Adrenal gland (tissue), 19 donors: ENCODE data around the gene PADI6. TPM values are rescaled to one million over a fixed set of nuclear protein-coding genes. Genes with fewer than 3 reads are reported as not detected.

Experiments used
- DNase-seq, 7 donors: peaks; one replicate each; pipeline ENCODE4 v3.0.0-alpha.2; 2019 to 2020
- H3K27ac ChIP-seq, 5 donors: fragments of 200-600 bp; sonication (generic) in 4 of 5; 1 replicate in 3 of 5; 2 replicates in 2 of 5; pipeline versions ENCODE4 v1.5.1 to v1.8.0; 2016 to 2020; ENCODE audit warnings: mild to moderate bottlenecking in 1 of 5
- H3K27me3 ChIP-seq: fragments of 200-600 bp; 2 replicates; pipeline ENCODE4 v1.8.0; 2021
- H3K36me3 ChIP-seq, 2 donors: fragments of 200-600 bp; replicated peaks in 1 of 2; 1 replicate in 1 of 2; 2 replicates in 1 of 2; pipeline versions ENCODE4 v1.5.1 to v1.8.0; 2018 to 2022
- H3K4me1 ChIP-seq, 2 donors: fragments of 200-600 bp; replicated peaks in 1 of 2; 1 replicate in 1 of 2; 2 replicates in 1 of 2; pipeline versions ENCODE4 v1.5.1 to v1.8.0; 2018 to 2021
- H3K4me3 ChIP-seq, 4 donors: fragments of 200-600 bp; sonication (generic) in 3 of 4; one replicate each; pipeline ENCODE4 v1.5.1; 2016 to 2018
- H3K9me3 ChIP-seq, 3 donors: fragments of 200-600 bp; sonication (generic) in 1 of 3; replicated peaks in 1 of 3; 1 replicate in 2 of 3; 2 replicates in 1 of 3; pipeline versions ENCODE4 v1.5.1 to v1.8.0; 2016 to 2021
- POLR2A ChIP-seq, 2 donors: fragments of 450-650 bp; IDR thresholded peaks; one replicate each; pipeline ENCODE4 v1.6.1; 2017; ENCODE audit warnings: antibody characterized with exemption in 2 of 2, mild to moderate bottlenecking in 2 of 2, moderate library complexity in 1 of 2
- WGBS, 4 donors: extraction: QIAGEN DNeasy Blood & Tissue Kit in 2 of 4; methylation state at CpG; one replicate each; pipeline versions ENCODE4 v1.1.5 to v1.1.7; 2013 to 2017; 5-methylcytosine and 5-hydroxymethylcytosine counted together
- intact Hi-C, 2 donors: fragments of 100-400 bp; cut with DNase I; formaldehyde crosslinking; loops; one replicate each; pipeline versions ENCODE4 v1.14.1 to v1.15.0; 2022 to 2023
- long read RNA-seq, 10 donors: library from polyadenylated mRNA in 3 of 10; unstranded in 2 of 10; stranded (forward) in 1 of 10; transcript quantifications; one replicate each; pipeline ENCODE4 v2.0.0 and lab custom pipeline, GENCODE V29; 2021 to 2026
- polyA plus RNA-seq, 3 donors: library from polyadenylated mRNA; stranded (reverse); fragments of 200-250 nt in 2 of 3; fragments of 350-450 nt in 1 of 3; fragmentation: Illumina TruSeq in 1 of 3; extraction: RNeasy Lipid Tissue Mini Kit (QIAGEN cat#74804) in 1 of 3; gene quantifications; one replicate each; pipeline ENCODE4 v1.2.3, GENCODE V29; 2013 to 2014
- total RNA-seq, 9 donors: library from RNA; depleted of rRNA in 4 of 9; stranded (reverse); fragments of >200 nt in 4 of 9; fragments of 120-200 nt in 1 of 9; fragmentation: NEBNext Ultra II Directional in 1 of 9; extraction: Animal tissue kit (Norgen Biotek cat#: 25700) in 1 of 9; gene quantifications; one replicate each; pipeline versions ENCODE4 v1.1.0 to v1.2.4, GENCODE V29; 2013 to 2023
- TF ChIP-seq, protein P1 (sequence below), 6 experiments: fragments of 450-650 bp in 4 of 6; fragments of 200-600 bp in 2 of 6; sonication (generic) in 1 of 6; IDR thresholded peaks; 1 replicate in 5 of 6; 2 replicates in 1 of 6; pipeline versions ENCODE4 v1.5.1 to v1.8.0; 2016 to 2021; ENCODE audit warnings: antibody characterized with exemption in 6 of 6, mild to moderate bottlenecking in 2 of 6, moderate library complexity in 1 of 6
- donor health status: healthy with polysubstance abuse.
- donor health status: Bipolar disorder and iron deficiency.
- donor health status: DM: yes; HTN: yes; CAD: no.
- donor health status: DM: no; HTN: no; CAD: no.
- donor health status: DM: no; HTN: no; CAD: no.
- donor health status: DM: yes; HTN: yes; CAD: no.

PADI6 gene
- total RNA-seq (not detected), polyA plus RNA-seq (not detected)
- long read RNA-seq, donor 1, result 0 reads
- long read RNA-seq, donor 2, result 0 reads
- long read RNA-seq, donor 3, result 0 reads
- long read RNA-seq, donor 4, result 0 reads
- long read RNA-seq, donor 5, result 0 reads
- long read RNA-seq, donor 6, result 0 reads
- long read RNA-seq, donor 7, result 0 reads
- long read RNA-seq, donor 8, partial matches to known transcripts, result 0 of 1 reads
- long read RNA-seq, donor 8, other reads (novel, unspliced or antisense), result 0 of 1 reads
- long read RNA-seq, donor 9, result 0 reads
- long read RNA-seq, donor 10, result 0 reads

DNA sequence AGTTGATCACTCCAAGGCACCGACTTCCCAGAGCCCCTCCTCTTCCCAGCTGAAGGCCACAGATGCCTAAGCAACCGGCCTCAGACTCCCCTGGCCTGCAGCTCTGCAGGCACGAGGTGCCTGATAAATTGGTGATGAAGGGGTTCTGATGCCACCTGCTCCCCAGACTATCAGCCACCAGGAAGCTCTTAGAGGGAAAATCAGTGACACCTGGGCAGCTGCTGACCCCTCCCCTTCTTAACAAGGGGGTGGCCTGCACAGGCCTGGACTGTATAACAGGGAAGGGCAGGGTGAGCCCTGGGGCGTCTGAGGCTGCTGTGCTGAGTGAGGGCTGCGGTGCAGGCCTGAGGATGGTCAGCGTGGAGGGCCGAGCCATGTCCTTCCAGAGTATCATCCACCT is at the start of gene PADI6:
TSS of gene PADI6 (plus strand) at position 301 of the 400 bp plus-strand sequence. CDS start at position 351, 50 bp downstream.
- 38 to 79% (median 54%) methylated on average over 1 to 7 of the region's 7 CpGs for WGBS, 4 donors
- H3K4me3 ChIP-seq, result no peak within 1 kb of the TSS
- no peaks in the 10 kb centered on the region for H3K27me3 ChIP-seq
- intact Hi-C loops, result no loop called here
- no peaks in the 10 kb centered on the region for H3K9me3 ChIP-seq
- no peaks in the 10 kb centered on the region for H3K36me3 ChIP-seq
- no peaks in the 10 kb centered on the region for H3K4me1 ChIP-seq
- TF ChIP-seq, protein P1, sequence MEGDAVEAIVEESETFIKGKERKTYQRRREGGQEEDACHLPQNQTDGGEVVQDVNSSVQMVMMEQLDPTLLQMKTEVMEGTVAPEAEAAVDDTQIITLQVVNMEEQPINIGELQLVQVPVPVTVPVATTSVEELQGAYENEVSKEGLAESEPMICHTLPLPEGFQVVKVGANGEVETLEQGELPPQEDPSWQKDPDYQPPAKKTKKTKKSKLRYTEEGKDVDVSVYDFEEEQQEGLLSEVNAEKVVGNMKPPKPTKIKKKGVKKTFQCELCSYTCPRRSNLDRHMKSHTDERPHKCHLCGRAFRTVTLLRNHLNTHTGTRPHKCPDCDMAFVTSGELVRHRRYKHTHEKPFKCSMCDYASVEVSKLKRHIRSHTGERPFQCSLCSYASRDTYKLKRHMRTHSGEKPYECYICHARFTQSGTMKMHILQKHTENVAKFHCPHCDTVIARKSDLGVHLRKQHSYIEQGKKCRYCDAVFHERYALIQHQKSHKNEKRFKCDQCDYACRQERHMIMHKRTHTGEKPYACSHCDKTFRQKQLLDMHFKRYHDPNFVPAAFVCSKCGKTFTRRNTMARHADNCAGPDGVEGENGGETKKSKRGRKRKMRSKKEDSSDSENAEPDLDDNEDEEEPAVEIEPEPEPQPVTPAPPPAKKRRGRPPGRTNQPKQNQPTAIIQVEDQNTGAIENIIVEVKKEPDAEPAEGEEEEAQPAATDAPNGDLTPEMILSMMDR (IDR thresholded peaks at IDR 0.05), result no peak
- no peak for TF ChIP-seq POLR2A (IDR thresholded peaks at IDR 0.05)
- H3K27ac ChIP-seq, result no peak within 1 kb of the TSS
- no peak for DNase-seq

DNA sequence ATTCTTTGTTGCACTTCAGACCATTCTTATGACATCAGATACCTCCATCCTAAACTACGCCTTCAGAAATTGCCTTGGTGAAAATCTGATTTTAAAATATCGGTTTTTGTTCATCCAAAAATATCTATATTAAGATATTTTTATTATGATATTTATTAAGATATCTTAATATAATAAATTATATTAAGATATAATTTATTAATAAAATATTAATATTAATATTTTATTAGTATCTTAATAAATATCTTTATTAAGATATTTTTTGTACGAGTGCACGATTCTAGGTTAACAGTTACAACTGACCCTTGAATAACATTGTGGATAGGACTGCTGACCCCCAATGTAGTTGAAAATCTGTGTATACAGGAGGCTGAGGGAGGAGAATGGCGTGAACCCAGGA is 43.1 kb upstream of the PADI6 start:
- H3K36me3 ChIP-seq, result no peaks in the 10 kb centered on the region
- H3K4me1 ChIP-seq, result no peaks in the 10 kb centered on the region
- no peak overlapping the region for H3K4me3 ChIP-seq
- no peak for DNase-seq
- no peak for TF ChIP-seq POLR2A (IDR thresholded peaks at IDR 0.05)
- TF ChIP-seq, protein P1 (IDR thresholded peaks at IDR 0.05), result no peak
- H3K9me3 ChIP-seq, result no peaks in the 10 kb centered on the region
- no peak overlapping the region for H3K27ac ChIP-seq
- H3K27me3 ChIP-seq, result peaks cover 10% of the 10 kb centered on the region
- intact Hi-C loops, result no loop called here
- 69 to 81% (median 71%) methylated on average over 5 of the region's 5 CpGs for WGBS, 4 donors

DNA sequence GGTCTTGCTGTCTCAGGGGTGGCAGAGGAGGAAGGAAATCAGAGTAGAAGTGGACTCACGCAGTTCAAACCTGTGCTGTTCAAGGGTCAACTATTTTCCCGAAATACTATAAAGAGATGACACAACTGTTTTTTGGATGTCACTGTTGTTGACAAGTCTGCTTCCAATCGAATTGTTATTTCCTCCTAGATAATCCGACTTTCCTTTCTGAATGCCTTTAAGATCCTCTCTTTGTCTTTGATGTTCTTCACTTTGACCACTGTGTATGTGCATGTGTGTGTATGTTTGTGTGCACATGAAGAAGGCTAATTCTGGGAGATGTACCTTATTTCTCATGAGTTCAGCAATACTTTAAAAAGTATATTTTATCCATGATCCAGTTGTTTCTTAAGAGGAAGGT is 42.4 kb upstream of the PADI6 start:
- H3K4me3 ChIP-seq, result no peak overlapping the region
- TF ChIP-seq, protein P1 (IDR thresholded peaks at IDR 0.05), result no peak
- TF ChIP-seq POLR2A (IDR thresholded peaks at IDR 0.05), result no peak
- intact Hi-C loops, result loop anchor here in 1 of 2 donors (5.0 kb wide), 1 partner anchor 207 kb away; no protein-coding TSS in a partner anchor
- no peaks in the 10 kb centered on the region for H3K36me3 ChIP-seq
- H3K9me3 ChIP-seq, result no peaks in the 10 kb centered on the region
- no peaks in the 10 kb centered on the region for H3K4me1 ChIP-seq
- DNase-seq, result no peak
- H3K27ac ChIP-seq, result no peak overlapping the region
- H3K27me3 ChIP-seq, result peaks cover 10% of the 10 kb centered on the region
- WGBS, 4 donors, result 70 to 78% (median 74%) methylated on average over 4 of the region's 4 CpGs

DNA sequence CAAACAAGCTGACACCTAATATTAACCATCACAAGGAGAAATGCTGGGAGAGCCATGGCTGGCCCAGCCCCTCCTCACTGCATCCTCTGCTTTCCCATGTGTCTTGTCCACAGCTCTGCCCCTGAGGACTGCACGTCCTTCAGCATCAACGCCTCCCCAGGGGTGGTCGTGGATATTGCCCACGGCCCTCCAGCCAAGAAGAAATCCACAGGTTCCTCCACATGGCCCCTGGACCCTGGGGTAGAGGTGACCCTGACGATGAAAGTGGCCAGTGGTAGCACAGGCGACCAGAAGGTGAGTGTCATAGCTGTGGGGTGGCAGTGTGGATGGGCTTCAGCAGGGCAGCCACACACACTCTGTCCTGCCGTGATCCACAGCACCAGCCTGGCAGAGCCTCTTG is 41.1 kb upstream of the PADI6 start:
- no peak overlapping the region for H3K27ac ChIP-seq
- no peak for DNase-seq
- WGBS, 4 donors, result 57 to 67% (median 60%) methylated on average over 4 to 7 of the region's 7 CpGs
- H3K36me3 ChIP-seq, result no peaks in the 10 kb centered on the region
- TF ChIP-seq, protein P1 (IDR thresholded peaks at IDR 0.05), result no peak
- no peak for TF ChIP-seq POLR2A (IDR thresholded peaks at IDR 0.05)
- peaks cover 10% of the 10 kb centered on the region for H3K27me3 ChIP-seq
- H3K4me1 ChIP-seq, result no peaks in the 10 kb centered on the region
- no peaks in the 10 kb centered on the region for H3K9me3 ChIP-seq
- H3K4me3 ChIP-seq, result no peak overlapping the region
- intact Hi-C loops, result loop anchor here in 1 of 2 donors (5.0 kb wide), 1 partner anchor 209 kb away; no protein-coding TSS in a partner anchor
